ENCODE measurements around the gene NLRP5.

DNA sequence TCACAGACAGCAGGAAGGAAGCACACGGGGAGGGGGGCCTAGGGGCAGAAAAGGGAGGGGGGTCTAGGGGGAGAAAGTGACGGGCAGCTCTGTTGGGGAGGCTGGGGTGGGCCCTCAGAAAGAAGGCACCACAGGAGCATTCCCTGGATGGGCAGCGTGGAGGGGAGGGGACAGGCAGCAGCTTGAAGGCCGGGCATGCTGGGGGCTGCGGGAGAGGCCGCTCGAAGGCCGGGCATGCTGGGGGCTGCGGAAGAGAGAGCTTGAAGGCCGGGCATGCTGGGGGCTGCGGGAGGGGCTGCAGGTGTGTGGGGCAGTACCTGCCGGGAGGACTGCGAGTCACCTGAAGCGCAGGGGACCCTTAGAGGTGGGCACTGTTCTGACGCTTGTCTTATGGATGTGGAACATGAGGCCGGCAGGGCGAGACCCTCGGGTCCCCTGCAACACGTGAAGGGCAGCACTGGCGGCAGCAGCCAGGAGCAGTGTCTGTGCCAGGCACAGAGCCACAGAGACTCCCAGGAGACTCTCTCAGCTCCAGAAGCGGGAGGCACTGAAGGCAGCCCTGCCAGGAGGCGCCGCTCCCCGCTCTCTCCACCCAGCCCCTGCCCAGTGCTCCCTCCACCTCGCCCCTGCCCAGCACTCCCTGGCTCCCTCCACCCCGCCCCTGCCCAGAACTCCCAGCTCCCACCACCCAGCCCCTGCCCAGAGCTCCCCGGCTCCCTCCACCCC is 121.2 kb downstream of the NLRP5 start:
- TF ChIP-seq POLR2AphosphoS5 (IDR thresholded peaks at IDR 0.05; ENCODE audit: low read depth, low read length) (no peak), POLR2A (IDR thresholded peaks at IDR 0.05; ENCODE audit: low read depth, low read length) (no peak)

Data from GM12892 (cell line).